ENCODE data around the gene KRT31. TPM values are rescaled to one million over a fixed set of nuclear protein-coding genes. Genes with fewer than 3 reads are reported as not detected.
"Not testable (repeated sequence)": the region's sequence is repeated elsewhere in the genome, so short reads cannot be mapped to it uniquely, and the experiment has no call there.

KRT31 gene
- total RNA-seq, 1 donor from 2014 or later: not detected

GRCh38 chr17:41424111-41424635 lies 26.8 kb upstream of the KRT31 start, which contains the start of gene KRT37:
TSS of gene KRT37 (minus strand) at chr17:41424585. CDS start at chr17:41424523, 62 bp downstream.
- Mint-ChIP-seq H3K4me3 (ENCODE audit: unreplicated experiment) (no peak within 1 kb of the TSS), H3K9me3 (ENCODE audit: unreplicated experiment) (no peaks in the 10 kb centered on the region), H3K27me3 (ENCODE audit: unreplicated experiment) (peaks cover 2% of the 10 kb centered on the region), H3K4me1 (ENCODE audit: unreplicated experiment) (no peaks in the 10 kb centered on the region), H3K27ac (ENCODE audit: unreplicated experiment) (no peak within 1 kb of the TSS), H3K36me3 (ENCODE audit: unreplicated experiment) (no peaks in the 10 kb centered on the region)
- no peak for DNase-seq (ENCODE audit: extremely low spot score, unreplicated experiment)
- TF ChIP-seq CTCF (IDR thresholded peaks at IDR 0.05): no peak

- DNase-seq (ENCODE audit: extremely low spot score, unreplicated experiment); H3K4me1 Mint-ChIP-seq (ENCODE audit: unreplicated experiment); H3K4me3 Mint-ChIP-seq (ENCODE audit: unreplicated experiment); H3K9me3 Mint-ChIP-seq (ENCODE audit: unreplicated experiment); H3K36me3 Mint-ChIP-seq (ENCODE audit: unreplicated experiment); H3K27ac Mint-ChIP-seq (ENCODE audit: unreplicated experiment); H3K27me3 Mint-ChIP-seq (ENCODE audit: unreplicated experiment): not testable (repeated sequence)
Measured at GRCh38 chr17:41422586-41422985, 25.2 kb upstream of the KRT31 start.

- no peak for DNase-seq (ENCODE audit: extremely low spot score, unreplicated experiment)
- no peaks in the 10 kb centered on the region for H3K9me3 Mint-ChIP-seq (ENCODE audit: unreplicated experiment)
- TF ChIP-seq CTCF (IDR thresholded peaks at IDR 0.05): no peak
- H3K27ac Mint-ChIP-seq (ENCODE audit: unreplicated experiment): no peak overlapping the region
- H3K4me3 Mint-ChIP-seq (ENCODE audit: unreplicated experiment): no peak overlapping the region
- peaks cover 2% of the 10 kb centered on the region for H3K27me3 Mint-ChIP-seq (ENCODE audit: unreplicated experiment)
- H3K36me3 Mint-ChIP-seq (ENCODE audit: unreplicated experiment): no peaks in the 10 kb centered on the region
- peaks cover 13% of the 10 kb centered on the region for H3K4me1 Mint-ChIP-seq (ENCODE audit: unreplicated experiment)
Measured at GRCh38 chr17:41421617-41422016, 24.2 kb upstream of the KRT31 start.

- Mint-ChIP-seq H3K4me1 (ENCODE audit: unreplicated experiment) (peaks cover 17% of the 10 kb centered on the region), H3K4me3 (ENCODE audit: unreplicated experiment) (no peak overlapping the region), H3K27me3 (ENCODE audit: unreplicated experiment) (peaks cover 2% of the 10 kb centered on the region), H3K27ac (ENCODE audit: unreplicated experiment) (no peak overlapping the region), H3K36me3 (ENCODE audit: unreplicated experiment) (no peaks in the 10 kb centered on the region), H3K9me3 (ENCODE audit: unreplicated experiment) (no peaks in the 10 kb centered on the region)
- no peak for TF ChIP-seq CTCF (IDR thresholded peaks at IDR 0.05)
- DNase-seq (ENCODE audit: extremely low spot score, unreplicated experiment): no peak
Measured at GRCh38 chr17:41421116-41421515, 23.7 kb upstream of the KRT31 start.

GRCh38 chr17:41420134-41420533 lies 22.7 kb upstream of the KRT31 start:
- no peak overlapping the region for H3K27ac Mint-ChIP-seq (ENCODE audit: unreplicated experiment)
- H3K36me3 Mint-ChIP-seq (ENCODE audit: unreplicated experiment): no peaks in the 10 kb centered on the region
- H3K27me3 Mint-ChIP-seq (ENCODE audit: unreplicated experiment): peaks cover 1% of the 10 kb centered on the region
- no peak for TF ChIP-seq CTCF (IDR thresholded peaks at IDR 0.05)
- DNase-seq (ENCODE audit: extremely low spot score, unreplicated experiment): no peak
- H3K4me3 Mint-ChIP-seq (ENCODE audit: unreplicated experiment): no peak overlapping the region
- H3K9me3 Mint-ChIP-seq (ENCODE audit: unreplicated experiment): no peaks in the 10 kb centered on the region
- H3K4me1 Mint-ChIP-seq (ENCODE audit: unreplicated experiment): peaks cover 25% of the 10 kb centered on the region

GRCh38 chr17:41419716-41420115 lies 22.3 kb upstream of the KRT31 start:
- peaks cover 25% of the 10 kb centered on the region for H3K4me1 Mint-ChIP-seq (ENCODE audit: unreplicated experiment)
- no peak for TF ChIP-seq CTCF (IDR thresholded peaks at IDR 0.05)
- no peaks in the 10 kb centered on the region for H3K9me3 Mint-ChIP-seq (ENCODE audit: unreplicated experiment)
- H3K27ac Mint-ChIP-seq (ENCODE audit: unreplicated experiment): no peak overlapping the region
- no peaks in the 10 kb centered on the region for H3K36me3 Mint-ChIP-seq (ENCODE audit: unreplicated experiment)
- DNase-seq (ENCODE audit: extremely low spot score, unreplicated experiment): no peak
- no peaks in the 10 kb centered on the region for H3K27me3 Mint-ChIP-seq (ENCODE audit: unreplicated experiment)
- no peak overlapping the region for H3K4me3 Mint-ChIP-seq (ENCODE audit: unreplicated experiment)

Measured in osteocyte (in vitro differentiated cells).